ENCODE measurements around the gene SULT4A1.
"Not testable (repeated sequence)": the region's sequence is repeated elsewhere in the genome, so short reads cannot be mapped to it uniquely, and the experiment has no call there.

SULT4A1 gene

DNA sequence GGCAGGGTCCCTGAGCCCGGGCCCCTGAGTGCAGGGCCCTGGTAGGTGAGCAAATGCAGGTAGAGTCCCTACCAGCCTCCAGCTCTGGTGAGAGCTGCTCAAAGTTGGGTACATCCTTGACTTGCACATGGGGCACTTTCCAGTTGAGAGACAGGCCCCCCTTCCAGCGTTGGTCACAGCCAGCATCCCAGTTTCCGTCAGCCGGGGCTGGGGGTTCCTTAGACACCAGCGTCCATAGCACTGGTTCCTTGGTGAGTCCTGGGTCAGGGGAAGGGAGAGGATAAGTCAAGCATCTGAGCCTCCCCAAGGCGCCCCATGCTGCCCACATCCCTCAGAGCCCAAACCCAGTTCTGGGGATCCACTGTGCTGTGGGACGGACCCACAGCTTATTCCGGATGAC, 23.9 kb upstream of the SULT4A1 start:
- FAIRE-seq: no peak

DNA sequence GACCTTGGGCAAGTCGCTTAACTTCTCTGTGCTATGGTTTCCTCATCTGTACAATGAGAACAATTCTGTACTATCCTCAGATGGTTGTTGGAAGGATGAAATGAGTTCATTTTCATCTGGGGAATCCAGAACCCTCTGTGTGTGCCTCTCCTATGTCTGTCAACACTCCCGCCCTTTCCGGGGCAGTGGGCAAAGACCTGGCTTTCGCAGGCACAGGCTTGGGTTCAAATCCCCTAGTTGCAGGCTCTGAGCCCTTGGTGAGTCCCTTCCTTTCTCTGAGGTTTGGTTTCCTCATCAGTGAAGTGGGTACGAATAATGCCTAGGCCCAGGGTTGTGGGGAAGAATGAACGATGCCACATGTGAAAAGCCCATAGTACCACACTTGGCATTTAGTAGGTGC, 23.5 kb upstream of the SULT4A1 start:
- no peak for FAIRE-seq

DNA sequence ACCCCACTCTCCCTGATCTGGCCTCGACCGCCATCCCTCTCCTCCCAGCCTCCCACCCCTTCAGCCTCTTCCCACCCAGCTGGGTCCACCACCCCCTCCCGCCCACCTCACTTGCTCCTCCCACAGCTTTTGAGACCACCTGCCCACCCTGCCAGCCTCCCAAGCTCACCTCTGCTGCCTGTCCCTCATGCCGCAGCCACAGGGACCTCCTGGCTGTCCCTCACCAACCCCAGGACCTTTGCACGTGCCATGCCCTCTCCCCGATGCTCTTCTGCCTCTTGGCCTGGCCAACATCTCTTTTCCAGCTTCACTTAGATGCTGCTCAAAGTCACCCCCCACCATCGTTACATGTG, 23.0 kb upstream of the SULT4A1 start:
- no peak for FAIRE-seq

DNA sequence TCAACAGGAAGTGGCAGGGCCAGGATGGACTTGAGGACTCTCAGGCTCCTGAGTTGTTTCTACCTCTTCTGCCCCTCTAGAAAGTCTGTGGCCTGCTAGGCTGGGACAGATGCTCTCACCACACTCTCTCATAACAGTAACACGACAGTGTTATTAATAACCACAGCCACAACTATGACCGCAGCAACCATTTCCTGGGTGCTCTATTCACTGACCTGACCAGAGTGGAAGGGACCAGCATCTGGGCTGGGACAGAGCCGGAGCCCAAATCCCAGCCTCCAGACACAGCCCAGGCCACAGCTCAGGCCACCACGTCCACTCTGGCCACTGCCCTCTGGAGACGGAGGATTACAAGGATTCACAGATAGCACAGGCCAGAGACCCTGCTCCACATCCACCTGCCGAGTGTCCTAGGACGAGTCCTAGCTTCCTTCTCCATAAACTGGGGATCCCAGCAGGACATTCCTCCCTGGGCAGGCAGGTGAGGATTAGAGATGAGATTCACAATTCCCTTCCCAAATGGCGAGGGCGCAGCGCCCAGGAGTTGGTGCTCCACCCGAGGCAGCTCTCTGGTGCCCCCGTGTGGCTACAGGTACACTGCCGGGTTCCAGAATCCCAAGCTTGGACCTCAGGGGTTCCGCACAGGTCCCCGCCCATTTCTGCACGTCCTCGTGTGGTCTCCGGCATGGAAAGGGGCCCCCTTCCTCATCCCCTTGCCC, 22.4 kb upstream of the SULT4A1 start:
- no peak for FAIRE-seq

DNA sequence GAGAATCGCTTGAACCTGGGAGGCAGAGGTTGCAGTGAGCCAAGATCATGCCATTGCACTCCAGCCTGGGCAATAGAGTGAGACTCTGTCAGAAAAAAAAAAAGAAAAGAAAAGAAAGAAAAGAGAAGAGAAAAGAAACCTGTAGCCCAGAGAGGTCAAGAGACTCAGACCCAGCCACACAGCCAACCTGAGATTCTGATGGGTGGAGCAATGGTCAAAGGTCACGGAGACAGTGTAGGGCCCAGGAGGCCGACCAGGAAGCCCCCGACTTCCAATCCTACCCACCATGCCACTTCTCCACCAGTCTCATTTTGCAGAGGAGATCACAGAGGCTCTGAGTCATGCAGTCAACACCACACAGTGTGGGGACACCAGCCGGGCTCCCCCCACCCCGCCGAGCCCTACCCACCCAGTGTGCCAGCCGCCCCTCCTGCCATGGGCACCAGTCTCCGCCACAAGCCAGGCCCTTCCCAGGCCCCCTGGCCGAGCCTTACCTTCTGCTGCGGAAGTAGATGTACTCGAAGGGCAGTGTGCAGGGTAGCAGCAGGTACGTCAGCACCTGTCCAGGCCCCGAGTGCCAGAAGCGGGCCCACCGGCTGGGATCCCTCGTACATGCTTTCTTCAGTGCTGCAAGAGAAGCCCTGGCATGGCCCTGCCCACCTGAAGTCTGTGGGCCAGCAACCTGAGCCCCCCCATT, 21.6 kb upstream of the SULT4A1 start:
- no peak for FAIRE-seq

DNA sequence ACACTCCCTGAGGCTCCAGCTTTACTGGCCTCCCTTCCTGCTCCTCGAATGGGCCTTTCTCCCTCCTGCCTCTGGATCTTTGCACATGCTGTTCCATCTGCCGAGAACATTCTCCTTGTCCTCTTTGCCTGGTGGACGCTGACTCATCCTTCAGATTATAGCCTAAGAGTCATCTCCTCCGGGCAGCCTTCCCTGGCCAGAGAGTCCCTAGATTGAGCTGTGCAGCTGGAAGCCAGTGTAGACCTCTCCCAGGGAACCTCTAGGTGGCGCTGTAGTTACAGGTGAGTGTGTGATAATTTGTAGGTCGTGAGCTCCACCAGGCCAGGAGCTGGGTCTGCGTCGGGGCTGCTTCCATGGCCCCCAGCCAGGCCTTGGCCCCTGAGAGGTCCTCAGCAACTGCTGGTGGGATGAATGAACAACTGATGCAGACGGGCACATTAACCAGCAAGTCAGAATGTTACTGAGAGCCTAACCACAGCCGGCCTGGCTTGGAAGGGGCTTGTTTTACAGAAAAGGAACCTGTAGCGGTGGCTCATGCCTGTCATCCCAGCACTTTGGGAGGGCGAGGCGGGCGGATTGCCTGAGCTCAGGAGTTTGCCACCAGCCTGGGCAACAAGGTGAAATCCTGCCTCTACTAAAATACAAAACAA, 20.8 kb upstream of the SULT4A1 start:
- no peak for FAIRE-seq

DNA sequence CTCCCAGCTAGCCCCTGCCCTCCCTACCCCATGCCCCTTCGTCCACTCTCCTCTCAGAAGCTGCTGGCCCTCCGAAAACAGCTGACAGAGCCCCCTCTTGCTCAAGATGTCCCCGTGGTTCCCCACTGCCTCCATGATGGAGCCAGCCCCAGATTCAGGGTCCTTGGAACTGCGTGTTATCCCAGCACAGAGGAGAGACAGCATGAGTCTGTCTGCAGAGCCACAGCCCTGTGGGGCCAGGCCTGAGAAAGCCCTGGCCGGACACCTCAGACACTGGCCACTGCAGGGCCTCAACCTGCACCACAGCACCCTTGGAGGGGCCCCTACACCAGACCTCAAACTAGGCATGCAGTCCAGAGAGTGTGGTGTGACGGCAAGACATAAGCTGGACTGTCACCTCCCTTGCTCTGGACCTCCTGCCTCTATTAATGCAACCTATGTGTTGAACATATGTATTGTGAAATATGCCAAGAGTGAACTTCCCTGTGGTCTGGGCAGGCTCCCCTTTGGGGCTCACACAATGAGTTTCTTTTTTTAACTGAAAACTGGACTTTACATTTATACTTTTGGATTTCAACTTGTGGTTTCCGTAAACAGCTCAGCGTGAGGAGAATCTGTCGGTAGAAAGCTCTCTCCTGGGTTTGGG, 19.9 kb upstream of the SULT4A1 start:
- no peak for FAIRE-seq

DNA sequence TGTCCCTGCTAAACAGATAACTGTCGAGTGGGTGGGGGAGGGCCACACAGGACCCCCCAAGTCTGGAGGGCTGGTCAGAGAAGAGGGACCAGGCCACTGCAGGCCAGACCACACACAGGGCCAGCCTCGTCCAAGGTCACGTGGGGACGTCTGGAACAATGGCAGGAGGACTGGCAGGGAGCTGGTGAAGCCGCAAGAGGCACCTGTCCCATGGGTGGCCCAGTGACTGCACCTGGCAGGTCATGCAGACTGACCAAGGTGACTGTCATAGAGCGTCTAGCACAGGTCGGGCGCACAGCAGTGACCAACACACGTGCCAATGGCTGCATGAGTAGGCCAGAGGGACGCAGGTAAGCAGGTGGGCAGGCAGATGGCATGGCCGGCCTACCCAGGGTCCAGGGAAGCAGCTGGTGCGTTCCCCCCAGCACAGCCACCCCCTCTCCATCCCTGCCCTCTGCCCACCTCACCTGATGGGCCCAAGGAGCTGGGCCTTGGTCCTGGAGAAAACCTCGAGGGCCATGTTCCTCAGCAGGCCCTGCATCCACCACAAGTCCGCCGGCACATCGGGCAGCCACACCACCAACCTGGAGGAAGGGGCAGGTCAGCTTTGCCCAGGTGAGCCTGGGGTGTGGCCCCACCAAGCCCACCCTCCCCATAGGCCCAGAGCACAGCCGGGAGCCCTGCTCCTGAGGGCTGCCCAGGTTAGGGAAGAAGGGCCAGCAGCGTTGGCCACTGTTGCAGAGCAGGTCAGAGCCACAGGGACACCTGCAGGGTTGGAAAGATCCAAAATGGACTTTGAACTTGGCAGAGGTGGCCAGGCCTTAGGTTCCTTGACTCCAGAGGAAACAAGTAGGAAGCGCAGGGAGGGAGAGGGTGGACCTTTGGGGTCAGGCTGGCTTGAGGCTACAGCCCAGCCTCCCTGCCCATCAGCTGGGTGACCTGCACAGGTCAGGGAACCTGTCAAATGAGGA, 19.1 kb upstream of the SULT4A1 start:
- no peak for FAIRE-seq

DNA sequence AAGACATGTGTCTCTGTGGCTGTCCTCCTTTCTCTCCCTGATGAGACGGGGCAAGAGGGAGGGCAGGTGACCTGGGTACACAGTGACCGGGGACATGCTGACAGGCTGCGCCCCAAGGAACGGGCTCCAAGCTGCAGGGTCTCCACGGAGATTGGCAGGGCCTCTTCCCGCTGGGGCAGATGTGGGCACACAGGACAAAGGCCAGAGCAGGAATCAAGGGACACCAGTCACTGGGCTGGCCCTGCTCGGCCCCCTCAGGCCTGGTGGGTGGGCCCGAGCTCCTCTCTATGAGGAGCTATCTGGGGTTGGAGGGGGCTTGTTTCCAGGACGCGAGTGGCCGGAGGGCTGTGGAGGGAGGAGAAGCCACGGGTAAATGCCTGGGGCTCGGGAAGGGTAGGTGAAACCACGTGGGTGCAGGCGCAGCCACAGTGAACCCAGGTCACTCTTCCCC, 18.3 kb upstream of the SULT4A1 start:
- FAIRE-seq: no peak

DNA sequence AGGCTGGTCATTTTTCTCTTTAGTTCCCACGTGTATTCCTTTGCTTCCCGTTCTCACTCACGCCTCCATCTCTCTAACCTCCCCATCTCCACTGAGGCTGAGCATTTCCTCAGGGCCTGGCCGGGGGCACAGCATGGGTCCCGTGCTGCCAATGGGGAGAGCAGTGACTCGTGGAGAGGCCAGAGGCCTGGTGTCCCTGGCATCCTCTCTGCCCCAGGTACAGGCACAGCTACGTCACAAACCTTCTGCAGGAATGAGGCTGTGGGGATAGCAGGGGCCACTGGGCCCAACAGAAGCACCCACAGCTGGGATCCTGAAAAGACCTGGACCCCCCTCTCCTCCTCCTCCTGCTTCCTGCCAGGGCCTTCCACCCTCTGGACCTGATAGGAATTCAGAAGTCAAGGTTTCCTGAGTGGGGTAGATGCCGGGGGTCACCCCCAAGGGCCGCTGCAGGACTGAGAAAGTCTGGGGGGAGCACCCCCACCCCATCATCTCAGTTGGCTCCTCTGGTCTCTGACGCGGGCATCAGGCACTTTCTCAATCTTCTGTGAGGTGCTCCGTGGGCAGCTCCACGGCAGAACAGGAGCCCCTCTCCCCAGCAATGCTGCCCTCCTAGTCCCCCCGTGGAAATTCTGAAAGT, 17.7 kb upstream of the SULT4A1 start:
- FAIRE-seq: no peak

DNA sequence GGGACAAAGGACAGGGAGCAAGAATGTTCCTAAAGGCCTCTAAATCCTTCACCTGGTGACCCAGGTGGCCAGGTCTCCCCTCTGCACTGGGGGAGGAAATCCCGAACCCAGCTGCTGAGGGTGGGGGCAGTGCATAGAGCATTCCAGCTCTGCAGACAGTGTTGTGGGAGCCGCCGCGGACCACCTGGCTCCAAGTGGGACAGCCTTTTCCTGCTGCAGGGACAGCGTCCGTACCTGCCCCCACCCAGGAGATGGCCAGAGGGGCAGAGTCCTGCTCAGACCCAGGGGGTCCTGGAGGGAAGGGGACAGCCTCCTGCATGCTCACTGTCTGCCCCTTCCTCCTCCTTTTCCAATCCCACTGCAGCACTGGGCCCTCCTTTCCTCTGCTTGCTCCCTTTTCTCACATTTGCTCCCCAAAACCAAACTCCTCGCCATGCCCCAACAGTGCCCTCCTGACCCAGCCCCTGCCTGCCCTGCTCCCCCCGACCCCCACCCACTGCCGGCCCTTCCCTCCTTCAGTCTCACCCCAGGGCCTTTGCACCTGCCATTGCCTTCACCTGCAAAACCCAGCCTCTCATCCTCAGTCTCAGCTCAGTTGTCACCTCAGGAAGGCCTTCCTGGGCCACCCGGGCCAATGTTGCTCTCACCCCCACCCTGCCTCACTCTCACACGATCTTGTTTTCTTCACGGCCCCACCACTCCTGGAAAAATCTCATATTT, 16.7 kb upstream of the SULT4A1 start:
- FAIRE-seq: no peak

DNA sequence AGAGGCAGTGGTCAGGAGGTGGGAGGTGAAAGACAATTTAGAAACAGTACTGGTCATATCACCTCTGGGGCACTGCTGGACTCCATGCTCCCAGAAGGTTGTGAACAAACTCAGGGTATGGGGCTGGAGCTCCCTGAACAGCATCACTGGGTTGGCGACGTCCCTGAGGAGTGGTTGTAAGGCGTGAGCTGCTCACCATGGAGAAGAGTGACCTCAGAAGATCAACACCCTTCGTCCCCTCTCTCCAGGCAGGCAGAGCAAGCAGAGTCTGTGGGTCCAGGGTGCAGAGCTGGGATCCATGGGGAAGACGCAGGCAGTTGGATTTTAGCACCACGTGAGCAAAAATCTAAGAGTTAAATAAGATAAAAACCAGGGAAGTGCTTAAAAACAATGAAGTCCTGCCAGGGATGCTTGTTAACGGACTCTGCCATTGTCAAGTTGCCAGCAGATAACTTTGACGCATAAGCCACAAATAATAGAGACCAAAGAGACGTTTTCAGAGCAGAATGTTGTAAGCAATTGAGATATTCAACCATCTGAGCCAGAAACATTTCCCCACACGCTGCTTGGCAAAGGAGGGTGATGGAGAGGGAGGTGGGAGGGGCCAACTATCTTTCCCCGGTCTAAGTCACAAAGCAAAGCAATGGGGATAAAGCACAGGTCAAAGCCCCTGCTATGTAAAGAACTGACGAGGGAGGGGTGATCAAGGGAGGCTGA, 15.9 kb upstream of the SULT4A1 start:
- no peak for FAIRE-seq

DNA sequence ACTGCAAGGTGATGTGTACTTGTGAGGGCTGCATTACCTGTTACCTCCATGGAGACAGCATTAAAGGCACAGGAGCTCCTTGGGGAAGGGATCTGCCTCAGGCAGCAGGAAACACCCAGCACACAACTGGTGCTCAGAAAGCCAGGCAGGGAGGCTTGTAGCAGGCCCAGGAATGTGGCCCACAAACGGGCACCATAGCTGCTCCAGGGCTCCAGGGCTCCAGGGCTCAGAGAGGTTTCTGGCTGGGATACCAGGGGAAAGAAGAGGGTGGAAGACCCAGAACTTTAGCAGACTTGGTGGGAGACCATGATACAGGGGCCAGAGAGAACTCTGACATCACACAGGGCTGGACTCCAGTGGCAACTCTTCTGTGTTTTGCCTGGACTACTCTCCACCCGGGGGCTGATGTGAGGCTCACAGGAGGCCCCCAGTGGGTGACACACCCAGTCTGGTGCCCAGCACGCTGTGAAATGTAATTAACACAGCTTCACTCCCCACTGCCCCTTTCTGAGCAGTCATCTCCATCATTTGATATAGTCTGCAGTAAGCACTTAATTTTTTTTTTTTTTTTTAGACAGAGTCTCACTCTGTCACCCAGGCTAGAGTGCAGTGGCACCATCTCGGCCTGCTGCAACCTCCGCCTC, 14.7 kb upstream of the SULT4A1 start:
- no peak for FAIRE-seq

DNA sequence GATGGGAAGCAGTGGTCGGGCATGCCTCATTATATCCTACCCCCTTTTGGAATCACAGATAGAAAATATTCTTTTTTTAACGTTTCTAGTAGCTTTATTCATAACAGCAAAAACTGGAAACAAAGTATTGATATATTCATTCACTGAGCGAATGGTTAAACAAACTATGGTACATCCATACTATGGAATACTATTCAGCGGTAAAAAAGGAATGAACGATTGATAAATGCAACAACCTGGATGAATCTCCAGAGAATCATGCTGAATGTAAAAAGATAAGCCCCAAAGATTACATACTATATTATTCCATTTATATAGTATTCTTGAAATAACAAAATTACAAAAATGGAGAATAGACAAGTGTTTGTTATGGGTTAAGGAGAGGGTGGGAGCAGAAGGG, 7.5 kb upstream of the SULT4A1 start:
- no peak for FAIRE-seq

DNA sequence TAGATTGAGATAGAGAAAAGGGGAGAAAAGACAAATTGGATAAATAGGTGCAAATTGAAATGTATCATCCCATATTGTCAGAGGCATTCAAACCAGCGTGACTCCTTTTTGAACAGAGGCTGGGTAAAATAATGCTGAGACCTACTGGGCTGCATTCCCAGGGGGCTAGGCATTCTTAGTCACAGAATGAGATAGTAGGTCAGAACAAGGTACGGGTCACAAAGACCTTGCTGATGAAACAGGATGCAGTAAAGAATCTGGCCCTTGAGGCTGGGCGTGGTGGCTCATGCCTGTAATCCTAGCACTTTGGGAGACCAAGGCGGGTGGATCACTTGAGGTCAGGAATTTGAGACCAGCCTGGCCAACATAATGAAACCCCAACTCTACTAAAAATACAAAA, 6.7 kb upstream of the SULT4A1 start:
- not testable (repeated sequence) for FAIRE-seq

DNA sequence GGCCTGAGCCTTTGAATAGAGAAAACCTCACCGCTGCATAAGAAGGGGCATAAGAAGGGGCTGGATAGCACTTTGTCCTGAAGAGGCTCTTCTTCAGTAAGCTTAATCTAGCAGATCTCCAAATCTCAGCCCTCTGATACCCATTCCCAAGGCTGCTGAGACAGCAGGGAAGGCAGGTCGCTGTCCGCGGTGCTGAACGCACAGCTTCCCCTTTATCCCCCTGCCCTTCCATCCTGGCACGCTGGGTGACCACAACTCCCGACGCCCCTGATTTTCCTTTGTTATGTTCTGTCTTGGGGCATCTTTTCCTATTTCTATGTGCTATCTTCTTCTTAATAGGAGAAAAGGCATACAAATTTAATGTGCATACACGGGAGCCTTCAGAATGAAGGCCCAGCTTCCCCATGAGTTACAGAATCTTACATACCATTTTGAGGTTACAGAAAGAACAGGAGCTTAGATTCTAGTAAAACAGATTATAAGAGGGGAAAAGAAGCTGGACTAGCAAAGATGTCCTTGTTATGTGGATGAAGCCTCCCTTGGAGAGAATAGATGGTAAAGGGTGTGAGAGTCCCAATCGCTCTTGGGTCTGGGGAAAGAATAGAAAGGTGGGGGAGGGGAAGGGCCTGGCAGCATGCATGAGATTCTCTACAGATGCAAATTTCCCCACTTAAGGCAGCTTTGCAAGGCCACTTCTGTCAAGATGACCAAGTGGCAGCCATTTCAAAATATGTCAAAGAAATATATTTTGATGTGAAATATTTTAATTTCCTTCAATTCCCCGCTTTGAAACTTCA, 5.7 kb upstream of the SULT4A1 start:
- FAIRE-seq: no peak

DNA sequence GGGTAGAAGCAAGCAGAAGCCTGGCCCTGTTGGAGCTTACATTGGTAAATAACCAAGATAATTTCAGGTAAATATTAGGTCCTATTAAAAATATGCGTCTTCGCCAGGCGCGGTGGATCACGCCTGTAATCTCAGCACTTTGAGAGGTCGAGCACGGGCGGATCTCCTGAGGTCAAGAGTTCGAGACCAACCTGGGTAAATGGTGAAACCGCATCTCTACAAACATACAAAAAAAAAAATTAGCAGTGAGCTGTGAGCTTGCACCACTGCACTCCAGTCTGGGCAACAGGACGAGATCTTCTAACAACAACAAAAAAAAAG, 529 bp upstream of the SULT4A1 start:
- FAIRE-seq: no peak

DNA sequence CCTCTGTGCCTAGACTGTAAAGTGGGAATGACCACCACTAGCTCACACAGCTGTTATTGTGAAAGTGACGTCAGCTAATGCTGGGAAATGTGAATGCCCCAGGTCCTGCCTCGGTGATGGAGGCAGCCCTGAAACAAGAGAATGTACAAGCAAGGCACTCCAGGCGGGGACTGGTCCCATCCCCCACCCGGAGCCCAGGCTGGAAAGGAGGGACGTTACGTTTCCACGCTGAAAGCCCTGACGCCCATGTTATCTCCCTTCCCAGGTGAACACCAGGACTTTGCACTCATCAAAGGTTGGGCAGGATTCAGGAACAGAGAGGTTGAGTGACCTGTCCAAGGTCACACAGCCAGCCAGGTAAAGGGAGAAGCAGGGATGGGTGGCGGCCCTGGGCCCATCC, 784 bp downstream of the SULT4A1 start:
- FAIRE-seq: no peak

DNA sequence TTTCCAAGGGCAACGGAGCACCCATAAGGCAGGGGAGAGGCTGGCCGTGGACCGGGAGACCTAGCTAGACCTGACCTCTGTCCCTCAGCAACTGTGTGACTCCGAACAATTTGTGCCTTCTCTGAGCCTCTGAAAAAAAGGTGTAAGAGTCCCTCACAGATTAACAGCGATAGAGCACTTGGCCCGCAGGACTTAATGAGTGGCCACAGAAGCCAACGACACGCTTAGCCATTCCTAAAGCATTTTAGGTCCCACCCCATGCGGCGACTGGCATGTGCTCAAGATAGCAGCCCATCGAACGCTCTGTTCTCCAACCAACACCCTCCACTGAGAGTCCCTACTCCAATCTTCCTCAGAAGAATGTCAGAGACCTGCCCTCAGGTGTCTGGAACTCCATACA, 1.5 kb downstream of the SULT4A1 start:
- no peak for FAIRE-seq
